HepG2 (cell line): Measurements from ENCODE around the gene IL22RA1. TPM values are rescaled to one million over a fixed set of nuclear protein-coding genes. Genes with fewer than 3 reads are reported as not detected.

Source experiments
- ATF4 ChIP-seq, 2 experiments: fragments of 450-650 bp in 1 of 2; sonication (generic) in 1 of 2; formaldehyde crosslinking; IDR thresholded peaks; 2 replicates each; pipeline versions ENCODE4 v1.5.0 to v1.8.0; 2020 to 2022; ENCODE audit warnings: mild to moderate bottlenecking in 1 of 2, missing genetic modification reagents in 1 of 2
- CCDC6 ChIP-seq: sonication (generic); formaldehyde crosslinking; IDR thresholded peaks from 2 replicates; pipeline ENCODE4 v1.8.1; 2022; ENCODE audit warnings: mild to moderate bottlenecking, missing genetic modification reagents, moderate library complexity
- CTCF ChIP-seq: sonication (generic); formaldehyde crosslinking; IDR thresholded peaks from 2 replicates; pipeline ENCODE4 v1.5.0; 2020; ENCODE audit warnings: mild to moderate bottlenecking, missing genetic modification reagents, moderate library complexity
- FOXM1 ChIP-seq: sonication (generic); formaldehyde crosslinking; IDR thresholded peaks from 2 replicates; pipeline ENCODE4 v1.5.0; 2020; ENCODE audit warnings: missing genetic modification reagents
- NFE2 ChIP-seq: sonication (generic); formaldehyde crosslinking; IDR thresholded peaks from 2 replicates; pipeline ENCODE4 v1.4.0; 2020; ENCODE audit warnings: missing genetic modification reagents
- ZBTB46 ChIP-seq: sonication (generic); formaldehyde crosslinking; IDR thresholded peaks from 2 replicates; pipeline ENCODE4 v1.4.0; 2020; ENCODE audit warnings: mild to moderate bottlenecking, missing genetic modification reagents, borderline replicate concordance
- ZFX ChIP-seq: sonication (generic); formaldehyde crosslinking; IDR thresholded peaks from 2 replicates; pipeline ENCODE4 v1.4.0; 2020; ENCODE audit warnings: mild to moderate bottlenecking, low read depth, missing genetic modification reagents, moderate library complexity
- ZNF788 ChIP-seq: sonication (generic); formaldehyde crosslinking; IDR thresholded peaks from 2 replicates; pipeline ENCODE4 v1.5.0; 2020; ENCODE audit warnings: mild to moderate bottlenecking, missing genetic modification reagents, borderline replicate concordance
- ZSCAN25 ChIP-seq: sonication (generic); formaldehyde crosslinking; IDR thresholded peaks from 2 replicates; pipeline ENCODE4 v1.8.0; 2022; ENCODE audit warnings: mild to moderate bottlenecking, missing genetic modification reagents
- ZZZ3 ChIP-seq: sonication (generic); formaldehyde crosslinking; IDR thresholded peaks from 2 replicates; pipeline ENCODE4 v1.4.0; 2020; ENCODE audit warnings: missing genetic modification reagents, mild to moderate bottlenecking, borderline replicate concordance
- polyA plus RNA-seq, 8 experiments: library from polyadenylated mRNA; depleted of rRNA in 3 of 8; stranded (reverse) in 7 of 8; unstranded in 1 of 8; fragments of >200 nt; fragmentation: Illumina TruSeq in 4 of 8; extraction: Trizol in 4 of 8; gene quantifications; 2 replicates each; pipeline versions ENCODE4 v1.2.1 to v1.2.3, GENCODE V29; 2011 to 2016; ENCODE audit warnings: low read depth in 4 of 8, missing spikeins in 1 of 8, mixed read lengths in 1 of 8; ENCODE audit not compliant: insufficient read depth in 1 of 8
- total RNA-seq, 5 experiments: library from RNA; depleted of rRNA; stranded (reverse); fragments of >200 nt; fragmentation: Illumina TruSeq; extraction: Trizol; gene quantifications; 2 replicates each; pipeline ENCODE4 v1.2.3, GENCODE V29; 2016; ENCODE audit warnings: low read depth in 1 of 5

Gene IL22RA1
- total and polyA plus RNA-seq, 2 of the 13 experiments (the other 11 are each of a cell fraction or from before 2014, with no cell fraction given), result 4.4 to 10.2 TPM

GRCh38 chr1:24108334-24109165 is 34.4 kb downstream of the IL22RA1 start (continued):
- no peak for TF ChIP-seq ATF4 (CRISPR knock-in tag; IDR thresholded peaks at IDR 0.05)
- peak; percentile 57 for TF ChIP-seq ZFX (CRISPR knock-in tag)
- TF ChIP-seq ZNF788, result peak; percentile 82; the same call in 1 of the 2 replicates
- 0 out of 2 replicates have a peak, but pooled peaks have one; percentile 64 for TF ChIP-seq ZSCAN25 (CRISPR knock-in tag)
- no peak for TF ChIP-seq FOXM1 (CRISPR knock-in tag)
- peak; percentile 60 for TF ChIP-seq CCDC6
- TF ChIP-seq ZZZ3 (CRISPR knock-in tag), result 0 out of 2 replicates have a peak, but pooled peaks have one; percentile 50
- TF ChIP-seq CTCF, result peak; percentile 10; the same call in 1 of the 2 replicates
- peak; percentile 90; the same call in 1 of the 2 replicates for TF ChIP-seq ZBTB46 (CRISPR knock-in tag)
- TF ChIP-seq NFE2 (CRISPR knock-in tag), result no peak
